Embryonic facial prominence (tissue), 1 donor: Measurements from ENCODE around the gene ID3.
A peak's percentile ranks its signal among the peaks of the same experiment; 100 is the strongest.

ENCODE experiments used
- DNase-seq: peaks from one replicate; pipeline ENCODE4 v3.0.0-alpha.2; 2016; ENCODE audit errors: extremely low spot score

The ID3 gene

GRCh38 chr1:23559136-23559984, at the start of gene ID3:
Gene ID3 (minus strand): TSS chr1:23559501. CDS start chr1:23559426, 75 bp downstream.
- peak; percentile 95 for DNase-seq

DNA sequence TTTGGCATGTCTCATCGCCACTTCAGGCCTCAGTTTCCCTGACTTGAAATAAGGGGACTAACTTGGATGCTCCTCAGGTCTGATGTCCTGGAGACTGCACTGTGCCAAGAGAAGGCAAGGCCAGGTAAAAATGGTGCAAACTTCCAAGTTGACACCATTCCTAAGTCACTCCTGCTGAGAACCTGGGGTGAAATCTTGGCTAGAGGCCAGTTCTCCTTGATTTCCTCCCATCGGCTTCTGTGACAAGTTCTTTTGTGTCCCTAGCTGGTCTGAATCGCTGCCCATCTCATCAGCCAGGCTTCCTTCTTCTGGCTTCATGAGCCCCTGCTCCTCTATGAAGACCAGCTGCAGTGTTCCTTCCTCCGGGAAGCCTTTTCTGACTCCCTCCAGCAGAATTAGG, 48.6 kb upstream of the ID3 start:
- DNase-seq, result no peak

DNA sequence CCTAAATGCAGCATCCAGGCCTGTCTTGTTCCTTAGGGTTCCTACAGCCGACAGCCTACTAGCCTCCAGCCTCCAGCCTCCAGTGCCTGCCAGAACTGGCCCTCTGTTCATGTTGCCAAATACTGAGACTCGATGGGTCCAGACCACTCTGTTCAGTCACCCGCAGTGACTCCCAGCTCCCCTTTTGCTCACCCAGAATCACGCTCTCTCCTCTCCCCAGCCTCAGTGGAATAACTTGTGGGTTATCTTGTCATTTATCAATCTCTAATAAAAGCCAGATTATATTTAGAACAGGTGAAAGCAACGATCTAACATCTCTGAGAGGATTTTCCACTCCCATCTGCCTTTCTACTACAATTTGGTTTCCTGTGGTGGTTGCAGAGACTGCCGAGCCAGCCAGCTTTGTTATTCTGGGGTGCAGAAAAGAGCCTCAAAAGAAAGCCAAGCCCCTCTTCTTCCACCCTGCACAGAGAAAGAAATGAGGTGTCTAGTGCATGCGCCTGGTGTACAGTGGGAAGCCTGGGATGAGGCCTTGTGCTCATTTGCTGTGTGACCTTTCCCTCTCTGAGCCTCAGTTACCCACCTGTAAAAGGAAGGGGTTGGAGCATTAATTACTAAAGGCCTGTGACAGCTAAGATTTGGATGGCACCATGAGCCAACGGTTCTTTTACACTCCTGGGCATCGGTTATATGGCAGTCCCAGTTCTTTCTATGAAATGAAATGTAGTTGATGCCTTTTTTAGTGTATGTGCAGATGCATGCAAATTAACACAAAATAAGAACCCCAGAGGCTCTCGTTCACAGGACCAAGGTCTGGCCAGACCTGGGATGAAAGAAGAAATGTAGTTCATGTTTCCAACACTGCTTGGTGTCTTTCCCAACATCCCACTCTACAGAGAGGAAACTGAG, 42.9 kb upstream of the ID3 start:
- DNase-seq, result no peak

DNA sequence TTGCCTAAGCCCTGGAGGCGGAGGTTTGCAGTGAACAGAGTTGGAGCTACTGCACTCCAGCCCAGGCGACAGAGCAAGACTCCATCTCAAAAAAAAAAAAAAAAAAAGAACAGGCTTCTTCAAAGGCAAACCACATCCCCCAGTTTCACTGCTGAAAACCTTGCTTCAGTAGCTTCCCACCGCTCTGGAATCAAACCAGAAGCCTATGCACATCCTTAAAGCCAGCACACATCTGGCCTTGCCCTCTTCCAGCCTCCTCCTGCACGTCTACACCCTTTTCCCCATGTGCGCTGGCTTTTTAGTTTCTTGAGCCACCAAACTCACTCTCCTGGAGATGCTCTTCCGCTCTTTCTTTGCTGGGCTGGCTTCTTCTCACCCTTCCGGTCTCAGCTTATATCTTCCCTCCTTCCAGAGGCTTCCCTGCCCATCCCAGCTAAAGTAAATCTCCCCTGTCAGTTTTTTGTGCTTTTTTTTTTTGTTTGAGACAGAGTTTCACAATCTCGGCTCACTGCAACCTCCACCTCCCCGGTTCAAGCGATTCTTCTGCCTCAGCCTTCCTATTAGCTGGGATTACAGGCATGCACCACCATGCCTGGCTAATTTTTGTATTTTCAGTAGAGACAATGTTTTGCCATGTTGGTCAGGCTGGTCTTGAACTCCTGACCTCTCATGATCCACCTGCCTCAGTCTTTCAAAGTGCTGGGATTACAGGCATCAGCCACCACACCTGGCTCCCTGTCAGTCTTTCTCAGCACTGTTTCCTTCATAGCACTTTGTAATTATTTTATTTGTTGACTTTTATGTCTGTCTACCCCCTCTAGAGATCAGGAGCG, 42.0 kb upstream of the ID3 start:
- DNase-seq, result no peak

GRCh38 chr1:23600283-23600682, 41.0 kb upstream of the ID3 start:
- no peak for DNase-seq

DNA sequence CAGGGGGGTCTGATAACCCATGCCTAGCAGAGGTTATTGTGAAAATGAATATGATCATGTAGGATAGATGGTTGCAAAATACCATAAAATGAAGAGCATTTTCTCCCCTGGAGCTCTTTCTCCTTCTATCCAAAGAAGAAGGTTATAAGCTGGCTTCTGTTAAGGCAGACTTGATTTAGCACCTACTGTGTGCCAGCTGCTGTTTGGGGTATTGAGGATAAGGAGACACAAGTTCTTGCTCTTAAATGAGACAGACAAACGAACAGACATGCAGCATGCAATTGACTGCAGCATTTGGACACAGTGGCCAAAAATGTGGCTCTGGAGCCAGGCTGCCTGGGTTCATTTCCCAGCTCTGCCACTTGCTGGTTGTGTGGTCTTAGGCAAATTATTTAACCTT, 39.8 kb upstream of the ID3 start:
- no peak for DNase-seq

DNA sequence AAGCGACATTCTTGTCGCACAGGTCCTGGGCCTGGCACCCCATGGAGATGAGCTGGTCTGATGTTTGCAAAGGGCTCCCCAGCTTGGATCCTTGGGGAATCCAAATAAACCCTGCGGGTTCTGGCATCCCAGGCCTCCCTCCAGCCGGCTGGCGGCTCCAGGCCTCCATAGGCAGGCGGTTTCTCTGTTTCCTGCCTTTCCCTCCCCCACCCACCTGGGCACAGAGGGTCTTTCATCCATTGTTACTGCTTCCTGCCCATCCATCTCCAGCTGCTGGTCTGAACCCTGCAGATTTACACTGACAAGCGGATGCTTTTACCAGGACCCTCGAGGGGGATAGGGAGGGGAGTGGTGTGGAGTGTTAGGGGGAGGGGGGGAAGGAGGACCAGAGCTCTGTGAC, 39.1 kb upstream of the ID3 start:
- no peak for DNase-seq

GRCh38 chr1:23597635-23598388, 38.5 kb upstream of the ID3 start:
- no peak for DNase-seq

DNA sequence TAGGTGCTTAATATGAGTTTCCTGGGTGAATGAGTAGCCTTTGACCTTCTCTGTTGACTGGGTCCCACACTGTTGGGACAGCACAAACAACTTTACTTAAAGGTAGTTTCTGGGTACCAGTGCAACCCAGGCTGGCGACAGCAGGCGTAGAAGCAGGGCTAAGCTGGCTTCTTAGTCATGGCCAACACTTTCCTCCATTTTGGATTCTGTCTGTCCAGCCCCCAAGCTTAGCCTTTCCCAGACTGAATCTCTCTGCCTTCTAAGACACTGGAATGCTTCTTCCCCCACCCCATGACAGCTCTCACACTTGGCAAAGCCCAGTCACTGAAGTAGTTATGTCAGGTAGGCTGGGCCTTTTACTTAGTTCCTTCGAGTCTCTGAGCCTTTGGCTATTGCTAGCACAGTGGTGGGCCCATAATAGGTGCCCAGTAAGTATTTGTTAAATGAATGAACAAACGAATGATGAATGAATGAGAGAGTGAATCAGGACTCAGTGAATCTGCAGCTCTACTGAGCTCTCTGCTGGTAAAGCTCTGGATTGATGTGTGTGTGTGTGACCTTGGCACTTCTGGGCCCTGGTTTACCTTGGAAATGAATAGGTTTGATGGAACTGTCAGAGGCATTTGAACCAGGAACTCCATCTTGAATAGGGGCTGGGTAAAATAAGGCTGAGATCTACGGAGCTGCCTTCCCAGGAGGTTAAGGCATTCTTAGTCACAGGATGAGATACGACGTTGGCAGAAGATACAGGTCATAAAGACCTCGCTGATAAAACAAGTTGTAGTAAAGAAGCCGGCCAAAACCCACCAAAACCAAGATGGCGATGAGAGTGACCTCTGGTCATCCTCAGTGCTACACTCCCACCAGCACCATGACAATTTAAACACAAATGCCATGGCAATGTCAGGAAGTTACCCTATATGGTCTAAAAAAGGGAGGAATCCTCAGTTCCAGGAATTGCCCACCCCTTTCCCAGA, 37.4 kb upstream of the ID3 start:
- DNase-seq, result no peak

DNA sequence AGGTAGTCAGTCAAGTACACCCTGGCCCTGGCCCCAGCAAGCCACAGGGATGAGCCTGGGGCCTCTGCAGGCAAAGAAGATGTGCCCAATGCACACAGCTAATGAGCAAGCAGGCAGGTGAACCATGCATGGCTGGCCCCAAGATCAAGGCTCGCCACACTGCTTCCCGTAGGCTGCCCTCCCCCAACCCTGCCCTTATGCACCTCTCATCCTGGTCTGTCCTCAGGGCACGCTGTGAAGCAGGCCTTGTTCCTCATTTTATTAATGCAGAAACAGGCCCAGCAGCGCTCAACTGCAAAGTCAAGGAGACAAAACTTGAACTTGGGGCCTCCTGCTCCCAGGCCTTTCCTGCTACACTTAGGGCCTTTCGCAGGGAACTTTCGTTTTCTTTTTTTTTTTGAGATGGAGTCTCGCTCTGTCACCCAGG, 35.6 kb upstream of the ID3 start:
- DNase-seq, result no peak

GRCh38 chr1:23594149-23594907, 35.0 kb upstream of the ID3 start:
- no peak for DNase-seq

DNA sequence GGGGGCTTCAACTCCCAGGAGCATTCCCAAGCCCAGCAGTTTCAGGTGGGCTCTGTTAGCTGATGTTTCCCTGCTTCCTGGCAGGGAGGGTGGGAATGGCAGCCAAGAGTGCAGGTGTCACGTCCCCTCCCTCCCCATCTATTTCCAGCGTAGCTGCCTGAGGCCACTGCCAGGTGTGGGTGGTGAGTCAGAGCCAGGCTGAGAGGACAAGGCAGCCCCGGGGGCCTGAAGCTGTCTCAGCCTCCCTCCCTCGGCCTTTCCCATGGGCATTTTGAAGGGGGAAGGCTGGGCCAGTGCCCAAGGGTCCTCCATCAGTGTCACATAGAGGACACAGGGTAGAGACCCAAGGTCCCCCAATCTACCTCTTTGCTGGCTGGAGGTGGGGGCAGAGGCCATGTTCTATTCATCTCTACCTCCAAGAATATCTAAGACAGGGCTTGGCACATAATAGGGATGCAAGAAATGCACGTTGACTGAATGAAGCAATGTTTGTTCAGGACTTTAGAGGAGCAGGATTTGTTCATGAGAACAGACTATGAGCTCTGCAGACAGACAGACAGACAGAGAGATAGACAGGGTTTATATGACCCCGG, 34.4 kb upstream of the ID3 start:
- no peak for DNase-seq

- no peak for DNase-seq
Observed at GRCh38 chr1:23593042-23593521, 33.8 kb upstream of the ID3 start.

DNA sequence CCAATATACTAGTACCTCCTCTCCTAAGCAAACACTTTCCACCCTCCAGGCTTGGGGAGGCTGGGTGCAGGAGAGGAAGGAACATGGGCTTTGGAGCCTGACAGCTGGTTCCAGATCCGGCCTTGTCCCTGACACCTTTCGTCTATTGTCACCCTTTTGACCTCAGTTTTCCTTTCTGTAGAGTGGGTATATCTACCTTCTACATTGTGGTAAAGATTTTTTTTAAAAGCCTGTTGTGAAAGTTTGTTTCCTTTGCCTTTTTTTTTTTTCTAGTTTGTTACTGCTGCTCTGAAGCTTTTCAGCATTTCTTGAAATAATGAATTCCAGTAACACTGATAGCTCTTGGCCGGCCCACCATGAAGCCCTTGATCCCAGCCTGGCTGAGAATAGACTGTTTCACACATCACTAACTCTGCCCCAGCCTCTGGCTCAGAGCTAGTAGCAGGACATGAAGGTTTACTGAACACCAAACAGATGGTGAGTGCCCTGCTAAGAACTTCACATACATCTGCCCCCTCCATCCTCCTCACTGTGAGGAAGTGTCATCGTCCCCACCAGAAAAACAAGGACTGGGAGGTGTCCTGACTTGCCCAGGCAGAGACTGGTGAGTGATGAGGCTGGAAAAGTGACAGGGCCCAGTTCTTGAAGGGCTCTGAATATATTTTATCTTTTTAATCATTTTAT, 33.0 kb upstream of the ID3 start:
- no peak for DNase-seq

GRCh38 chr1:23591460-23592208, 32.3 kb upstream of the ID3 start:
- DNase-seq, result no peak

DNA sequence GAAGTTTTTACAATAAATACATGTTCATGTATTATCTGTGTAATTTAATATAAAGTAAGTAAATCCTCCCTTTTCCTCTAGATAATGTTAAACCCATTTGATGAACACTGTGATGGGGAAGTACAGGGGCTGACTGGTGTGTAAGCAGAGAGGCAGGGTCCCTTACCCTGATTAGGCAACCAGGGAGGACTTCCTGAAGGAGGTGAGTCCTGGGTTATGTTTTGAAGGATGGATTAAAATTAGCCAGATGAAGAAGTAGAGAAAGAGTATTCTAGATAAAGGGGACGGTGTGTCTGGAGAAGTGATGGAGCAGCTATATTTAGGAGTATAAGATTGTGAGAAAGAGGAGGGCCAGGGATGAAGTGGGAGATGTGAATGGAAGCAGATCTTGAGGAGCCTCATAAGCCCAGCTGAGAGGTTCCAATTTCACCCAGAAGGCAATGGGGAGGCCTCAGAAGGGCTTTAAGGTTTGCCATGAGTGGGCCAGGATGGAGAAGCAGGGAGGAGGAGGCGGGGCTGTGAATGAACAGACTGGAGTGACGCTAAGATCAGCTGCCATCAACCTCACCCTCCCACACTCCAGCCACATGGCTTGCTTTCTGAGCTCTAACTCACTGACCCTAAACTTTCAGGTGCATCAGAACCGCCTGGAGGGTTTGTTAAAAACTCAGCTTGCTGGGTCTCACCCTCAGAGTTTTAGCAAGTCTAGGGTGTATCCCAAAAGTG, 30.9 kb upstream of the ID3 start:
- no peak for DNase-seq

GRCh38 chr1:23589585-23589986, 30.3 kb upstream of the ID3 start:
- DNase-seq, result no peak
